ENCODE data around the gene ACSL3. TPM values are rescaled to one million over a fixed set of nuclear protein-coding genes. Genes with fewer than 3 reads are reported as not detected.

ACSL3 gene
- total and polyA plus RNA-seq, 2 experiments from 2014 or later: 48.6 to 61.5 TPM

GRCh38 chr2:222854773-222855700 is 5.8 kb upstream of the ACSL3 start:
- in situ Hi-C loops (cut with MboI): no loop called here
- no peak for TF ChIP-seq EZH2 (IDR thresholded peaks at IDR 0.05; ENCODE audit: insufficient read depth, poor library complexity, severe bottlenecking)
- no peak for TF ChIP-seq EZH2phosphoT487 (IDR thresholded peaks at IDR 0.05; ENCODE audit: insufficient read depth, low read depth)
- Histone ChIP-seq H3K4me2 (ENCODE audit: unreplicated experiment) (no peak overlapping the region), H3K9ac (no peak overlapping the region), H3F3A (ENCODE audit: insufficient read depth) (peaks cover 6% of the 10 kb centered on the region; the same call in 1 of the 2 replicates), H3K4me3 (no peak overlapping the region), H3K27ac (no peak overlapping the region), H3K9me3 (ENCODE audit: low read depth) (no peaks in the 10 kb centered on the region), H4K20me1 (ENCODE audit: insufficient read depth) (no peaks in the 10 kb centered on the region), H3K79me2 (ENCODE audit: insufficient read depth) (no peaks in the 10 kb centered on the region), H3K4me1 (ENCODE audit: insufficient read depth) (peaks cover 6% of the 10 kb centered on the region), H2AFZ (no peak overlapping the region), H3K27me3 (replicated peaks; ENCODE audit: insufficient read depth) (no peaks in the 10 kb centered on the region), H3K36me3 (ENCODE audit: low read depth) (no peaks in the 10 kb centered on the region), H3K9me2 (ENCODE audit: insufficient read depth) (no peaks in the 10 kb centered on the region)
- WGBS, 2 experiments (ENCODE audit: low coverage in 1 of 2, low lambda C conversion rate in 2 of 2, missing lambda C conversion rate in 2 of 2): 89 to 91% methylated on average over 11 of the region's 11 CpGs
- DNase-seq: no peak

GRCh38 chr2:222859786-222860612 is 837 bp upstream of the ACSL3 start:
- Histone ChIP-seq H3K27ac (peak overlapping the region; percentile 62), H3K4me2 (ENCODE audit: unreplicated experiment) (peak overlapping the region; percentile 49), H3K9me2 (ENCODE audit: insufficient read depth) (no peaks in the 10 kb centered on the region), H3K79me2 (ENCODE audit: insufficient read depth) (peaks cover 38% of the 10 kb centered on the region), H3K4me3 (peak overlapping the region; percentile 81), H3K27me3 (replicated peaks; ENCODE audit: insufficient read depth) (no peaks in the 10 kb centered on the region), H3K4me1 (ENCODE audit: insufficient read depth) (peaks cover 37% of the 10 kb centered on the region), H3F3A (ENCODE audit: insufficient read depth) (peaks cover 40% of the 10 kb centered on the region), H4K20me1 (ENCODE audit: insufficient read depth) (peaks cover 11% of the 10 kb centered on the region; the same call in 1 of the 2 replicates), H3K9me3 (ENCODE audit: low read depth) (no peaks in the 10 kb centered on the region), H3K9ac (peak overlapping the region; percentile 91), H2AFZ (peak overlapping the region; percentile 65), H3K36me3 (ENCODE audit: low read depth) (no peaks in the 10 kb centered on the region)
- in situ Hi-C loops (cut with MboI): no loop called here
- DNase-seq: peak; percentile 70
- WGBS, 2 experiments (ENCODE audit: low coverage in 1 of 2, low lambda C conversion rate in 2 of 2, missing lambda C conversion rate in 2 of 2): 45 to 52% methylated on average over 10 of the region's 10 CpGs
- TF ChIP-seq EZH2 (IDR thresholded peaks at IDR 0.05; ENCODE audit: insufficient read depth, poor library complexity, severe bottlenecking) (no peak), EZH2phosphoT487 (IDR thresholded peaks at IDR 0.05; ENCODE audit: insufficient read depth, low read depth) (no peak)

- H3K4me1 ChIP-seq (ENCODE audit: insufficient read depth): peaks cover 39% of the 10 kb centered on the region
- H2AFZ ChIP-seq: peak overlapping the region; percentile 62
- H3K27ac ChIP-seq: peak overlapping the region; percentile 84
- no peaks in the 10 kb centered on the region for H3K27me3 ChIP-seq (replicated peaks; ENCODE audit: insufficient read depth)
- TF ChIP-seq EZH2 (IDR thresholded peaks at IDR 0.05; ENCODE audit: insufficient read depth, poor library complexity, severe bottlenecking) (no peak), EZH2phosphoT487 (IDR thresholded peaks at IDR 0.05; ENCODE audit: insufficient read depth, low read depth) (no peak)
- H3K79me2 ChIP-seq (ENCODE audit: insufficient read depth): peaks cover 53% of the 10 kb centered on the region
- H3K9me3 ChIP-seq (ENCODE audit: low read depth): no peaks in the 10 kb centered on the region
- WGBS, 2 experiments (ENCODE audit: low coverage in 1 of 2, low lambda C conversion rate in 2 of 2, missing lambda C conversion rate in 2 of 2): 2% methylated on average over 30 to 32 of the region's 42 CpGs
- peak overlapping the region; percentile 96 for H3K4me2 ChIP-seq (ENCODE audit: unreplicated experiment)
- peak; percentile 72 for DNase-seq
- H3F3A ChIP-seq (ENCODE audit: insufficient read depth): peaks cover 45% of the 10 kb centered on the region
- peaks cover 12% of the 10 kb centered on the region; the same call in 1 of the 2 replicates for H4K20me1 ChIP-seq (ENCODE audit: insufficient read depth)
- in situ Hi-C loops (cut with MboI): no loop called here
- H3K9ac ChIP-seq: peak overlapping the region; percentile 91
- peak overlapping the region; percentile 81 for H3K4me3 ChIP-seq
- no peaks in the 10 kb centered on the region for H3K36me3 ChIP-seq (ENCODE audit: low read depth)
- no peaks in the 10 kb centered on the region for H3K9me2 ChIP-seq (ENCODE audit: insufficient read depth)
Observed at GRCh38 chr2:222861411-222862105, 722 bp downstream of the ACSL3 start.

Data from GM23248 (cell line).